Stimulated activated CD4-positive, alpha-beta T cell treated with anti-CD3 and anti-CD28 coated beads, TNF-alpha, amount 100 ng/mL, for 4 hours (primary cell): ENCODE measurements around the gene ZNF672.

Experiments used
- DNase-seq, 3 experiments: peaks; one replicate each; pipeline ENCODE4 v3.0.0-alpha.2; 2020; ENCODE audit warnings: low read depth in 3 of 3

ZNF672 gene

GRCh38 chr1:248831842-248832241, 6.2 kb upstream of the ZNF672 start:
- DNase-seq: no peak

- DNase-seq: no peak
These were observed 3.6 kb upstream of the ZNF672 start for GRCh38 chr1:248834343-248834940.

GRCh38 chr1:248837045-248837780, 811 bp upstream of the ZNF672 start:
- no peak for DNase-seq

GRCh38 chr1:248838357-248839167, 538 bp downstream of the ZNF672 start:
- peak; percentile 69 to 79 (median 71) for DNase-seq

GRCh38 chr1:248839168-248839555, 1.1 kb downstream of the ZNF672 start:
- DNase-seq: no peak

GRCh38 chr1:248840946-248841345, 2.9 kb downstream of the ZNF672 start:
- no peak for DNase-seq

GRCh38 chr1:248841702-248842395, 3.8 kb downstream of the ZNF672 start:
- no peak for DNase-seq

GRCh38 chr1:248842781-248843331, 4.8 kb downstream of the ZNF672 start:
- no peak for DNase-seq

- no peak for DNase-seq
These were observed 5.7 kb downstream of the ZNF672 start for GRCh38 chr1:248843687-248844086.

- DNase-seq: no peak
These were observed 6.5 kb downstream of the ZNF672 start for GRCh38 chr1:248844526-248844925.

GRCh38 chr1:248847181-248847955, 9.3 kb downstream of the ZNF672 start:
- no peak for DNase-seq

GRCh38 chr1:248847956-248848561, 10.0 kb downstream of the ZNF672 start:
- no peak for DNase-seq

- no peak for DNase-seq
These were observed 10.6 kb downstream of the ZNF672 start for GRCh38 chr1:248848602-248849001.

GRCh38 chr1:248849152-248849551, 11.1 kb downstream of the ZNF672 start:
- DNase-seq: no peak

- no peak for DNase-seq
These were observed 11.6 kb downstream of the ZNF672 start for GRCh38 chr1:248849637-248850036.

- no peak for DNase-seq
These were observed 12.1 kb downstream of the ZNF672 start for GRCh38 chr1:248850124-248850523.

- DNase-seq: no peak
These were observed 12.7 kb downstream of the ZNF672 start for GRCh38 chr1:248850536-248851251.

GRCh38 chr1:248851390-248851789, 13.4 kb downstream of the ZNF672 start:
- DNase-seq: no peak

- no peak for DNase-seq
These were observed 14.7 kb downstream of the ZNF672 start for GRCh38 chr1:248852481-248853405.
